HUES48 (cell line): ENCODE measurements around the gene ZNF629.
A peak's percentile ranks its signal among the peaks of the same experiment; 100 is the strongest.

ENCODE experiments used
- H3K27ac ChIP-seq: one replicate; pipeline ENCODE4 v1.7.0; 2013; ENCODE audit warnings: low read depth, low read length, inconsistent platforms
- H3K27me3 ChIP-seq: 2 replicates; pipeline ENCODE4 v1.6.1; 2013; ENCODE audit warnings: mild to moderate bottlenecking, low read length; ENCODE audit not compliant: control insufficient read depth, insufficient read depth
- H3K36me3 ChIP-seq: 2 replicates; pipeline ENCODE4 v1.6.1; 2013; ENCODE audit warnings: low read length; ENCODE audit not compliant: control insufficient read depth, insufficient read depth
- H3K4me1 ChIP-seq: 2 replicates; pipeline ENCODE4 v1.6.1; 2013; ENCODE audit warnings: mild to moderate bottlenecking, low read length; ENCODE audit not compliant: control insufficient read depth, insufficient read depth
- H3K4me3 ChIP-seq: 2 replicates; pipeline ENCODE4 v1.5.1; 2013; ENCODE audit warnings: mild to moderate bottlenecking, low read depth, low read length
- H3K9ac ChIP-seq: 2 replicates; pipeline ENCODE4 v1.6.1; 2013; ENCODE audit warnings: mild to moderate bottlenecking, low read depth, low read length, moderate library complexity
- H3K9me3 ChIP-seq: 2 replicates; pipeline ENCODE4 v1.6.1; 2013; ENCODE audit warnings: low read length; ENCODE audit not compliant: control insufficient read depth, insufficient read depth

The ZNF629 gene

DNA sequence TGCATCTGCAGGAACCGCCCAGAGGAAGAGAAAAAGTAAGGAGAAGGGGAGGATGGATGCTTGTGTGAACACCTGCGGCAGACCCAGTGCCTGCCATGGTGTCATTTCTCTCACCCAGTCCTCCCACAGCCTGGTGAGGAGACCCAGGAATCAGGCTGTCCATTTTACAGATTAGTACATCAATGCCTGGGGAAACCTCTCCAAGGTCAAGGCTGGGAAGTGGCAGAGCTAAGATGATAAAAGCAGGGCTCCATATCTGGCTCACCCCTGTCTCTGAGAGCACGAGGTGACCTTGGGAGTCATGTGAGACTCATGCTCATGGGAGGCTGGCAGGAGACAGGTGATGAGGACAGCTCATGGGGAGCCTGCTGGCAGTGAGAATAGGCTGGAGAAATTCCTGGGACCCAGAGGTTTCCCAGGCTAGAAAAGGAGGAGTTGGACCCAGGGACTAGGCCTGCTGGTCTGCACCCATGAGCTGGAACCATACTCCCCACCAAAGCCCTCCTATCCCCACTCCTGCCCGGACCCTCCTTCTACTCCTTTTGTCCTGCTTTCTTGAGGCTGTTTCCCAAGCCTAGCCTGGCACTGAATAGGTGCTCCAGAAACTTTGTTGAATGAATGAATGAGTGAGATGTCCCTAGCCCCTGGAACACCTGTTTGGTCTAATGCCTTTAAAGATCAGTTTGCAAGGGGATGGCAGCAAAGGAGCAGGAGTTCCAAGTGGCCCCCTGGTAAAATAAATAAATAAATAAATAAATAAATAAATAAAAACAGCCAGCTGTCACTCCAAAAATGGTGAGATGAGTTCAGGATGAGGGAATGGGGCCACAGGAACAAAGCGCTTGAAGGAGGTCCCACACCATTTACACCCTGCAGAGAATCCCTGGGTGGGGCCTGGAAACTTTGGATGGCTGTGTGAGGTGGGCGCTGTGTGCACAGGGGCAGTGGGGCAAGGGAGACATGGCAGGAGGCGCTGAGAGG, 1.6 kb downstream of the ZNF629 start:
- Histone ChIP-seq H3K27me3 (no peaks in the 10 kb centered on the region), H3K27ac (no peak overlapping the region), H3K4me1 (no peaks in the 10 kb centered on the region), H3K4me3 (peak overlapping the region; percentile 98), H3K36me3 (peaks cover 24% of the 10 kb centered on the region), H3K9me3 (no peaks in the 10 kb centered on the region), H3K9ac (no peak overlapping the region)

DNA sequence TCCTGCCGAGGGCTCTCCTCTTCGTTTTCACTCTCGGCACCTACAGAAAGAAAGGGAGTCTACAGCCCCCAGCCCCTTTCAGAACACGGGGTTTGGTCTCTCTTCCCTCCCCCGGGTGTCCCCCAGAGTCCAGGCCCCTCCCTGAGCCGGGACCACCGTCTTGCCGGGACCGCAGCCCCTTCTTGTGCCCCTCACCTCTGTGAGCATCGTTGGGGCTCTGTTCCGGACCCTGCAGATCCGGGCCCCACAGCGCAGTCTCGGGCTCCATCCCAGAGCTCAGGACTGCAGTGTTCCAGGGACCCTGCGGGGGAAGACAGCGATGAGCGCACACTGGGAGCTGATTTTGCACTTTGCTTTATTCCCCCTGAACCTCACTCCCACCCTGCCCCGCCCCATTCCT, 2.8 kb downstream of the ZNF629 start:
- Histone ChIP-seq H3K36me3 (peaks cover 24% of the 10 kb centered on the region), H3K9me3 (no peaks in the 10 kb centered on the region), H3K9ac (no peak overlapping the region), H3K27me3 (no peaks in the 10 kb centered on the region), H3K27ac (no peak overlapping the region), H3K4me1 (no peaks in the 10 kb centered on the region), H3K4me3 (no peak overlapping the region)

DNA sequence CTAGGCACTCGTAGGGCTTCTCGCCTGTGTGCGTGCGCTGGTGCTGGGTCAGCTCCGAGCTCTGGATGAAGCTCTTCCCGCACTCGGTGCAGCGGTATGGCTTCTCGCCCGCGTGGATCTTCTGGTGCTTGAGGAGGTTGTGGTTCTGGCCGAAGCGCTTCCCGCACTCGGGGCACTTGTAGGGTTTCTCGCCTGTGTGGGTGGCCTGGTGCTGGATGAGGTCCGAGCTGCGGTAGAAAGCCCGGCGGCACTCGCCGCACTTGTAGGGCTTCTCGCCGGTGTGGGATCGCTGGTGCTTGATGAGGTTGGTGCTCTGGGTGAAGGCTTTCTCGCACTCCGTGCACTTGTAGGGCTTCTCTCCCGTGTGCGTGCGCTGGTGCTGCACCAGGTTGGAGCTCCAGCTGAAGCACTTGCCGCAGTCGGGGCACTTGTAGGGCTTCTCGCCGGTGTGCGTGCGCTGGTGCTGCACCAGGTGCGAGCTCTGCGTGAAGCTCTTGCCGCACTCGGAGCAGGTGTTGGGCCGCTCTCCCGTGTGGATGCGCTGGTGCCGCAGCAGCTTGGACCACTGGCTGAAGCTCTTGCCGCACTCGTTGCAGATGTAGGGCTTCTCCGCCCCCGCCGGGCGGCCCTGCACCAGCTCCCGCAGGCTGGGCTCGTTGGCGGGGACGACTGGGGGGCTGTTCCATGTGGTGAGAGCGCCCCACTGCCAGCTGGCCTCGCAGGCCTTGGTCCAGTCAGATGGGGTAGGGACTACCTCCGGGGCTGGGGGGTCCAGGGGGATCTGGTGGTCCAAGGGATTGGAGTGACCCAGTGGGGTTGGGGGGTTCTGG, 3.5 kb downstream of the ZNF629 start:
- Histone ChIP-seq H3K4me1 (peaks cover 3% of the 10 kb centered on the region; the same call in 1 of the 2 replicates), H3K9ac (no peak overlapping the region), H3K27ac (no peak overlapping the region), H3K4me3 (no peak overlapping the region), H3K27me3 (no peaks in the 10 kb centered on the region), H3K36me3 (peaks cover 24% of the 10 kb centered on the region), H3K9me3 (no peaks in the 10 kb centered on the region)

DNA sequence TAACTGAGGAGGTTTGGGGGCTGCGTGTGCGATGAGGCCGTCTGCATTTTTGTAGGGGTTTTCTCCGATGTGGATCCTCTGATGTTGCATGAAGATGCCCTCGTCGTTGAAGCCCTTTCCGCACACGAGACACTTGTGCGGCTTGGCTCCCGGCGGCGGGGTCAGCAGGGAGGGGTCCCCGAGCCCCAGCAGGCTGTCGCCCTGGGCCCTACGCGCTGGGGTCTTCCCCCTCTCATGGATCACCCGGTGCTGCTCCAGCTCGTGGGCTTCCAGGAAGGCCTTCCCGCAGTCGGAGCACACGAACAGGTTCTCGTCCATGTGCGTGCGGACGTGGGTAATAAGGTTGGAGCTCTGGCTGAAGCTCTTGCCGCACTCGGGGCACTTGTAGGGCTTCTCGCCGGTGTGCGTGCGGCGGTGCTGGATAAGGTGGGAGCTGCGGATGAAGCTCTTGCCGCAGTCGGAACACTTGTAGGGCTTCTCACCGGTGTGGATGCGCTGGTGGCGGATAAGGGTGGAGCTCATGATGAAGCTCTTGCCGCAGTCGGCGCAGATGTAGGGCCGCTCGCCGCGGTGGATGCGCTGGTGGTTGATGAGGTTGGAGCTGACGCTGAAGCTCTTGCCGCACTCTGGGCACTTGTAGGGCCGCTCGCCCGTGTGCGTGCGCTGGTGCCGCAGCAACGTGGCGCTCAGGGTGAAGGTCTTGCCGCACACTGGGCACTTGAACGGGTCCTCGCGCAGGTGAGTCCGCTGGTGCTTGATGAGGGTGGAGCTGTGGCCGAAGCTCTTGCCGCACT, 4.3 kb downstream of the ZNF629 start:
- Histone ChIP-seq H3K4me3 (no peak overlapping the region), H3K36me3 (peaks cover 24% of the 10 kb centered on the region), H3K4me1 (peaks cover 5% of the 10 kb centered on the region; the same call in 1 of the 2 replicates)

DNA sequence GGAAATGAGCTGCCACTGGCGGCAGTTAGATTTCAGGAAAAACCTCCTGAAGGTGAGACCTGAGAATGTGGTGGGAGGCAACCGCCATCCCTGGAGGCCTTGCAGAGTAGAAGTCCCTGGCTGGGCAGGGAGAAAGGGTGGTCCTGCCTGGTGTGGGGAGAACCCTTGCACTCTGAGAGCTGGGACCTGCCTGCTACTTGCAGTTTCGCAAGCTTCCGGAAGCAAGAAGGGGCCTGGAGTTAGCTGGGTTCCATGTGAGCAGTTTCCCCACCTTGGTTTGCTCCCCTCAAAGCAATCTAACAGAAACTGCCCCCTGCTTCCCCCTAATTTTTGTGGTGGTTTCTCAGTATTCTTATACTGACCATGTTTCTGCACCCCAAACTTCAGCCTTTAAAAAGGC, 6.5 kb downstream of the ZNF629 start:
- Histone ChIP-seq H3K4me1 (peaks cover 5% of the 10 kb centered on the region; the same call in 1 of the 2 replicates), H3K9me3 (no peaks in the 10 kb centered on the region), H3K4me3 (no peak overlapping the region), H3K27me3 (no peaks in the 10 kb centered on the region), H3K36me3 (peaks cover 24% of the 10 kb centered on the region), H3K27ac (no peak overlapping the region), H3K9ac (no peak overlapping the region)

More for the DNA sequence above, 4.3 kb downstream of the ZNF629 start:
- H3K9ac ChIP-seq, result no peak overlapping the region
- H3K27ac ChIP-seq, result no peak overlapping the region
- H3K9me3 ChIP-seq, result no peaks in the 10 kb centered on the region
- no peaks in the 10 kb centered on the region for H3K27me3 ChIP-seq

DNA sequence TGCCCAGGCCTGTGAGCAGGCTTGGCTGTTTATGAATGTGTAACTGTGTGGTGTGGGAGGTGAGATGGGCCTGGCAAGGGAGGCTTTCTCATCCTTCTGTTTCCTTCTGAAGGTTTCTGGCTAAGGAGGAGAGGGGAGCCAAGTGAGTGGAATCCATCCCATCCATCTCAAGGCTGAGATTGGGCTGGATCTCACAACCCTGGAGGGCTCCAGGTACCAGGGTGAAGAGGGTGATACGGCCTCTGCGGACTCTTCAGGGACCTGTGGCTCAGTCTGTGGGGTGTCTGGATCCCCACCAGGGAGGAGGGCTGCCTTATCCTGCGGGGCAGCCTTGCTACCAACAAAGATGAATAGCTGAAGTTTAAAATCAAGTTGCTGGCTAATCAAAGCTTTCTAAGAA, 7.0 kb downstream of the ZNF629 start:
- H3K36me3 ChIP-seq, result peaks cover 24% of the 10 kb centered on the region
- no peak overlapping the region for H3K27ac ChIP-seq
- H3K4me1 ChIP-seq, result peaks cover 5% of the 10 kb centered on the region; the same call in 1 of the 2 replicates
- no peak overlapping the region for H3K9ac ChIP-seq
- no peak overlapping the region for H3K4me3 ChIP-seq
- H3K27me3 ChIP-seq, result no peaks in the 10 kb centered on the region
- H3K9me3 ChIP-seq, result no peaks in the 10 kb centered on the region

DNA sequence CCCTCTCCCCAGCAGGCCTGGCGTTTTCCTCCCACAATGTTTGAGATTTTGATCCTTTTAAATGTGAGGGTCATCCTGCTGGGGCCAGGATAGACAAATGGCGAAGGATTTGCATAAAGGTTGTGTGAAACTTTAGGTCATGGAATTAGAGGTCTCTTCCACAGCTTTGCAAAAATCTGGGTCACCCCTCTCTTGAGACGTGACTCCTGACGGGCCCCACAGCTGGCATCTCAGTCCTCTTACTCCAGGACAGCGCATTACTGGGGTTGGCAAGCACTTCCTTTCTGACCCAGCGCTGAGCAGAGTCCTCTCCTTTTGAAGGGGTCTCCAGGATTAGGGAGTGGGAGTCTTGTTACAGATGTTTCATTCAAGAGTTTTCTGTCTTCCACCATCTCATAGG, 7.4 kb downstream of the ZNF629 start:
- Histone ChIP-seq H3K4me3 (no peak overlapping the region), H3K4me1 (peaks cover 5% of the 10 kb centered on the region; the same call in 1 of the 2 replicates), H3K9me3 (no peaks in the 10 kb centered on the region), H3K27ac (no peak overlapping the region), H3K36me3 (peaks cover 26% of the 10 kb centered on the region), H3K27me3 (no peaks in the 10 kb centered on the region), H3K9ac (no peak overlapping the region)

DNA sequence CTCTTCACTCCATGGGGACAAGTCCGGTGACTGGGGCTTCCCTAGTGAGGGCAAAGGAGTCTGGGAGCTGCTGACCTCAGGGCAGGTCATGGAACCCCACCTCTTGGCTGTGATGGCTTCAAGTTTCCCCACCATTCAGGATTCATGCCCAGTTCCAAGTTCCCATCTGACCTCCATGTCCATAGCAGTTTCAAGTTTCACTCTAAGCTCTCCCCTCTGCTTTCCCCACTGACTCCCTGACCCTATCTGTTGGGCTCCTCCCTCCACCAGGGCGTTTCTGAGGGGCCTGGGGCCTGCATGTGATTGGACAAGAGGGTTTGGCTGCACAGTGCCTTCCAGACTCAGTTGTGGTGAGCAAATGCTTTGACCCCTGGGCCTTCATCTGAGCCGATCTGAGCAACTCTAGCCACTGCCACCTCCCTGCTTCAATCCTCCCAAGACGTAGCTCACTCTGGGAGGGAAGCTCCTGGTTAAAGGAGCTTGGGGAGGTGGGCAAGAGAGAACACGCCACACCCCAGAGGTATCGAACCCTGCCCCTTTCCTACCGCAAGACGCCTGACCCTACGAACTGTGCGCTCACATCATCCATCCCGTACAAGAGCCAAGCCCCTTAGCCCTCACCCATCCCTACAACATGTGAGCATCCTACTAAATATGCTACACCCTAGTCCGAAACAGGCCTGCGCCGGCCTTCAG, 8.3 kb downstream of the ZNF629 start:
- Histone ChIP-seq H3K9me3 (no peaks in the 10 kb centered on the region), H3K27me3 (no peaks in the 10 kb centered on the region), H3K36me3 (peaks cover 33% of the 10 kb centered on the region), H3K4me1 (peaks cover 5% of the 10 kb centered on the region; the same call in 1 of the 2 replicates), H3K27ac (peak overlapping the region; percentile 25), H3K9ac (no peak overlapping the region), H3K4me3 (no peak overlapping the region)

DNA sequence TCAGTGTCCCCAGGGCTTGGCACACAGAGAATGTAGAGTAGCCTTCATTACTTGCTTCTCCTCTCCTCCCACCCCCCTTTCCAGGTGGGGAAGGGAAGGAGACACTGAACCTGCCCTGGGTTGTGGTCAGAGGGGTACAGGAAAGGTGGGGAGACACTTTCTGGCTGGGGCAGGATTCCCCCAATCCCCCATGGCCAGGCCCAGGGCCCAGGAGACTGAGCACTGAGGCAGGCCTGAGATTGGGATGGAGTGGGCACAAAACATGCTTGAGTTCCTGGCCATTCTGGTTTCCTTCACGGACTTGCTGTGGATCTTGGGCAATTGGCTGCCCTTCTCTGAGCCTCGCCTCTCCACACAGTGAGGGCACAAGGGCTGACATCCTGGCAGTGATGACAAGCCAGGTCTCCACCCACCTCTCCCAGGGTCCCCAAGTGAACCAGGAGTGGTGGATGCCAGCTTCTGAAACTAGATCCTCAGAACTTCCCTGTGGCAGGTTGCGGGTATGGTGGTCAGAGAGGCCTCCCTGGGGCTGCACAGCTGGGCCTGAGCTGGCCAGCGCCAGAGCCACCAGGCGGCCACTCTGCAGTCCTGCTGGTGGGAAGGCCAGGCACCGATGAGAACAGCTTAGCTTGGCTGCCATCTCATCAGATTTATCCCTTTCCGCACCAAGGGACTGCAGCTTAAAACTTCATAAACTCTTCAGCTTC, 9.3 kb downstream of the ZNF629 start:
- Histone ChIP-seq H3K27ac (peak overlapping the region; percentile 25), H3K9ac (no peak overlapping the region), H3K9me3 (no peaks in the 10 kb centered on the region), H3K4me1 (peaks cover 5% of the 10 kb centered on the region; the same call in 1 of the 2 replicates), H3K4me3 (no peak overlapping the region), H3K27me3 (no peaks in the 10 kb centered on the region), H3K36me3 (peaks cover 33% of the 10 kb centered on the region)
